Large intestine (tissue), 3 donors: ENCODE results near the gene RPL10. TPM values are rescaled to one million over a fixed set of nuclear protein-coding genes. Genes with fewer than 3 reads are reported as not detected.

Source experiments
- DNase-seq, 2 donors: peaks; one replicate each; pipeline versions ENCODE4 v3.0.0 to v3.0.0-alpha.2; 2013
- H3K27ac ChIP-seq: one replicate; pipeline ENCODE4 v1.5.1; 2013; ENCODE audit warnings: low read length
- H3K27me3 ChIP-seq: 2 replicates; pipeline ENCODE4 v1.6.1; 2013; ENCODE audit warnings: low read length; ENCODE audit not compliant: control insufficient read depth, insufficient read depth
- H3K36me3 ChIP-seq: 2 replicates; pipeline ENCODE4 v1.6.1; 2013; ENCODE audit warnings: low read length; ENCODE audit not compliant: control insufficient read depth, insufficient read depth
- H3K4me1 ChIP-seq: one replicate; pipeline ENCODE4 v1.6.1; 2013; ENCODE audit warnings: low read length; ENCODE audit not compliant: control insufficient read depth, insufficient read depth
- H3K4me3 ChIP-seq: one replicate; pipeline ENCODE4 v1.5.1; 2013; ENCODE audit warnings: low read length
- H3K9me3 ChIP-seq: one replicate; pipeline ENCODE4 v1.6.1; 2013; ENCODE audit warnings: mild to moderate bottlenecking, low read depth, low read length, moderate library complexity; ENCODE audit not compliant: control insufficient read depth
- WGBS: methylation state at CpG from one replicate; pipeline ENCODE4 v1.1.5; 2013; ENCODE audit warnings: low lambda C conversion rate; ENCODE audit not compliant: insufficient coverage; 5-methylcytosine and 5-hydroxymethylcytosine counted together
- polyA plus RNA-seq: library from polyadenylated mRNA; unstranded; fragments of 120-200 nt; gene quantifications from one replicate; pipeline ENCODE4 v1.2.1, GENCODE V29; 2013

The RPL10 gene
- polyA plus RNA-seq, 1 donor: 5,173 TPM

GRCh38 chrX:154432210-154432609 is 34.0 kb downstream of the RPL10 start:
- no peak for DNase-seq
- no peak overlapping the region for H3K27ac ChIP-seq
- H3K9me3 ChIP-seq: no peaks in the 10 kb centered on the region
- no peaks in the 10 kb centered on the region for H3K27me3 ChIP-seq
- H3K4me3 ChIP-seq: no peak overlapping the region
- peaks cover 44% of the 10 kb centered on the region for H3K36me3 ChIP-seq
- WGBS: no CpG with 5 or more reads among the region's 8 CpGs
- peaks cover 11% of the 10 kb centered on the region for H3K4me1 ChIP-seq

GRCh38 chrX:154433605-154434004 is 35.4 kb downstream of the RPL10 start:
- Histone ChIP-seq H3K27ac (no peak overlapping the region), H3K36me3 (peaks cover 44% of the 10 kb centered on the region), H3K4me1 (peaks cover 17% of the 10 kb centered on the region), H3K9me3 (no peaks in the 10 kb centered on the region), H3K4me3 (no peak overlapping the region), H3K27me3 (no peaks in the 10 kb centered on the region)
- DNase-seq: no peak
- no CpG with 5 or more reads among the region's 7 CpGs for WGBS

GRCh38 chrX:154434394-154435168 is 36.4 kb downstream of the RPL10 start:
- Histone ChIP-seq H3K9me3 (no peaks in the 10 kb centered on the region), H3K27me3 (no peaks in the 10 kb centered on the region), H3K4me1 (peaks cover 17% of the 10 kb centered on the region), H3K36me3 (peaks cover 50% of the 10 kb centered on the region), H3K27ac (no peak overlapping the region), H3K4me3 (no peak overlapping the region)
- no peak for DNase-seq
- no CpG with 5 or more reads among the region's 7 CpGs for WGBS

- DNase-seq: no peak
- peaks cover 56% of the 10 kb centered on the region for H3K36me3 ChIP-seq
- H3K4me1 ChIP-seq: peaks cover 17% of the 10 kb centered on the region
- no peaks in the 10 kb centered on the region for H3K27me3 ChIP-seq
- WGBS: no CpG with 5 or more reads among the region's 19 CpGs
- no peak overlapping the region for H3K27ac ChIP-seq
- H3K4me3 ChIP-seq: no peak overlapping the region
- H3K9me3 ChIP-seq: no peaks in the 10 kb centered on the region
Observed at GRCh38 chrX:154435171-154435733, 37.1 kb downstream of the RPL10 start.

GRCh38 chrX:154436374-154436982 is 38.3 kb downstream of the RPL10 start:
- Histone ChIP-seq H3K4me3 (peak overlapping the region; percentile 26), H3K27me3 (no peaks in the 10 kb centered on the region), H3K9me3 (no peaks in the 10 kb centered on the region), H3K27ac (no peak overlapping the region), H3K36me3 (peaks cover 58% of the 10 kb centered on the region), H3K4me1 (peaks cover 12% of the 10 kb centered on the region)
- WGBS: no CpG with 5 or more reads among the region's 78 CpGs
- peak in 1 of 2 donors; percentile 43 for DNase-seq

GRCh38 chrX:154436983-154437752 is 39.0 kb downstream of the RPL10 start, which contains the start of gene GDI1:
Gene GDI1 (plus strand): TSS chrX:154437154. CDS start chrX:154437255, 101 bp downstream.
- H3K36me3 ChIP-seq: peaks cover 59% of the 10 kb centered on the region
- DNase-seq: peak in 1 of 2 donors; percentile 67

GRCh38 chrX:154437971-154438893 is 40.1 kb downstream of the RPL10 start:
- Histone ChIP-seq H3K36me3 (peaks cover 57% of the 10 kb centered on the region), H3K9me3 (no peaks in the 10 kb centered on the region), H3K27ac (no peak overlapping the region), H3K4me1 (peaks cover 10% of the 10 kb centered on the region), H3K4me3 (peak overlapping the region; percentile 60), H3K27me3 (no peaks in the 10 kb centered on the region)
- no peak for DNase-seq
- no CpG with 5 or more reads among the region's 28 CpGs for WGBS

More at GRCh38 chrX:154436983-154437752, 39.0 kb downstream of the RPL10 start, which contains the start of gene GDI1:
- no peaks in the 10 kb centered on the region for H3K9me3 ChIP-seq
- no peak within 1 kb of the TSS for H3K27ac ChIP-seq
- H3K27me3 ChIP-seq: no peaks in the 10 kb centered on the region
- WGBS: no CpG with 5 or more reads among the region's 93 CpGs
- H3K4me3 ChIP-seq: peak within 1 kb of the TSS; percentile 60
- peaks cover 10% of the 10 kb centered on the region for H3K4me1 ChIP-seq

GRCh38 chrX:154439841-154440240 is 41.7 kb downstream of the RPL10 start:
- H3K9me3 ChIP-seq: no peaks in the 10 kb centered on the region
- peaks cover 13% of the 10 kb centered on the region for H3K4me1 ChIP-seq
- no peak for DNase-seq
- H3K27me3 ChIP-seq: no peaks in the 10 kb centered on the region
- no peak overlapping the region for H3K27ac ChIP-seq
- H3K36me3 ChIP-seq: peaks cover 46% of the 10 kb centered on the region
- WGBS: no CpG with 5 or more reads among the region's 18 CpGs
- H3K4me3 ChIP-seq: no peak overlapping the region

GRCh38 chrX:154440623-154441357 is 42.6 kb downstream of the RPL10 start:
- no CpG with 5 or more reads among the region's 17 CpGs for WGBS
- H3K36me3 ChIP-seq: peaks cover 36% of the 10 kb centered on the region
- no peak overlapping the region for H3K4me3 ChIP-seq

More at GRCh38 chrX:154440623-154441357, 42.6 kb downstream of the RPL10 start:
- no peaks in the 10 kb centered on the region for H3K27me3 ChIP-seq
- peaks cover 13% of the 10 kb centered on the region for H3K4me1 ChIP-seq
- no peaks in the 10 kb centered on the region for H3K9me3 ChIP-seq
- DNase-seq: no peak
- no peak overlapping the region for H3K27ac ChIP-seq
